Measurements from ENCODE around the gene CD248.
"Not testable (repeated sequence)": the region's sequence is repeated elsewhere in the genome, so short reads cannot be mapped to it uniquely, and the experiment has no call there.

The CD248 gene

GRCh38 chr11:66326261-66327111 lies 9.6 kb upstream of the CD248 start:
- DNase-seq (peak; percentile 51), ATAC-seq (peak; percentile 21)
- no peak overlapping the region for H3K4me3 Mint-ChIP-seq
- no peaks in the 10 kb centered on the region for H3K9me3 Mint-ChIP-seq
- peaks cover 38% of the 10 kb centered on the region for H3K4me1 Mint-ChIP-seq
- no peaks in the 10 kb centered on the region for H3K36me3 Mint-ChIP-seq (ENCODE audit: low read depth)
- H3K27me3 Mint-ChIP-seq = no peaks in the 10 kb centered on the region
- H3K27ac Mint-ChIP-seq = peak overlapping the region; percentile 32

- no peak overlapping the region for H3K4me3 Mint-ChIP-seq
- DNase-seq (no peak), ATAC-seq (no peak)
- H3K27me3 Mint-ChIP-seq = no peaks in the 10 kb centered on the region
- no peak overlapping the region for H3K27ac Mint-ChIP-seq
- peaks cover 38% of the 10 kb centered on the region for H3K4me1 Mint-ChIP-seq
- H3K9me3 Mint-ChIP-seq = no peaks in the 10 kb centered on the region
- H3K36me3 Mint-ChIP-seq (ENCODE audit: low read depth) = no peaks in the 10 kb centered on the region
Measured at GRCh38 chr11:66325263-66325671, 8.4 kb upstream of the CD248 start.

- Mint-ChIP-seq H3K27ac (no peak overlapping the region), H3K9me3 (no peaks in the 10 kb centered on the region), H3K36me3 (ENCODE audit: low read depth) (no peaks in the 10 kb centered on the region), H3K4me1 (peaks cover 41% of the 10 kb centered on the region), H3K27me3 (no peaks in the 10 kb centered on the region), H3K4me3 (no peak overlapping the region)
- no peak for ATAC-seq
- DNase-seq = no peak
Measured at GRCh38 chr11:66324664-66325063, 7.8 kb upstream of the CD248 start.

- H3K36me3 Mint-ChIP-seq (ENCODE audit: low read depth) = no peaks in the 10 kb centered on the region
- H3K4me1 Mint-ChIP-seq = peaks cover 44% of the 10 kb centered on the region
- ATAC-seq = no peak
- no peaks in the 10 kb centered on the region for H3K27me3 Mint-ChIP-seq
- H3K9me3 Mint-ChIP-seq = no peaks in the 10 kb centered on the region
- no peak overlapping the region for H3K4me3 Mint-ChIP-seq
- no peak for DNase-seq
- H3K27ac Mint-ChIP-seq = no peak overlapping the region
Measured at GRCh38 chr11:66323684-66324083, 6.8 kb upstream of the CD248 start.

- ATAC-seq (no peak), DNase-seq (no peak)
- no peaks in the 10 kb centered on the region for H3K27me3 Mint-ChIP-seq
- no peak overlapping the region for H3K27ac Mint-ChIP-seq
- peaks cover 44% of the 10 kb centered on the region for H3K4me1 Mint-ChIP-seq
- no peak overlapping the region for H3K4me3 Mint-ChIP-seq
- no peaks in the 10 kb centered on the region for H3K9me3 Mint-ChIP-seq
- H3K36me3 Mint-ChIP-seq (ENCODE audit: low read depth) = no peaks in the 10 kb centered on the region
Measured at GRCh38 chr11:66322732-66323427, 6.0 kb upstream of the CD248 start.

GRCh38 chr11:66321606-66322005 lies 4.8 kb upstream of the CD248 start:
- no peaks in the 10 kb centered on the region for H3K9me3 Mint-ChIP-seq
- ATAC-seq (no peak), DNase-seq (no peak)
- H3K4me1 Mint-ChIP-seq = peaks cover 42% of the 10 kb centered on the region
- no peak overlapping the region for H3K4me3 Mint-ChIP-seq
- H3K27me3 Mint-ChIP-seq = no peaks in the 10 kb centered on the region
- no peaks in the 10 kb centered on the region for H3K36me3 Mint-ChIP-seq (ENCODE audit: low read depth)
- no peak overlapping the region for H3K27ac Mint-ChIP-seq

- H3K27ac Mint-ChIP-seq; H3K4me3 Mint-ChIP-seq; H3K36me3 Mint-ChIP-seq (ENCODE audit: low read depth); H3K9me3 Mint-ChIP-seq; DNase-seq; H3K27me3 Mint-ChIP-seq; ATAC-seq: not testable (repeated sequence)
- H3K4me1 Mint-ChIP-seq = peaks cover 41% of the 10 kb centered on the region
Measured at GRCh38 chr11:66320748-66321147, 3.9 kb upstream of the CD248 start.

- H3K4me3 Mint-ChIP-seq; H3K9me3 Mint-ChIP-seq; DNase-seq; ATAC-seq; H3K27ac Mint-ChIP-seq; H3K27me3 Mint-ChIP-seq; H3K36me3 Mint-ChIP-seq (ENCODE audit: low read depth): not testable (repeated sequence)
- peaks cover 43% of the 10 kb centered on the region for H3K4me1 Mint-ChIP-seq
Measured at GRCh38 chr11:66320289-66320688, 3.4 kb upstream of the CD248 start.

- ATAC-seq (no peak), DNase-seq (no peak)
- H3K4me3 Mint-ChIP-seq = peak overlapping the region; percentile 74
- H3K27me3 Mint-ChIP-seq = no peaks in the 10 kb centered on the region
- peak overlapping the region; percentile 94 for H3K27ac Mint-ChIP-seq
- peaks cover 1% of the 10 kb centered on the region for H3K36me3 Mint-ChIP-seq (ENCODE audit: low read depth)
- H3K4me1 Mint-ChIP-seq = peaks cover 55% of the 10 kb centered on the region
- no peaks in the 10 kb centered on the region for H3K9me3 Mint-ChIP-seq
Measured at GRCh38 chr11:66318600-66318970, 1.7 kb upstream of the CD248 start.

- Mint-ChIP-seq H3K36me3 (ENCODE audit: low read depth) (peaks cover 1% of the 10 kb centered on the region), H3K9me3 (no peaks in the 10 kb centered on the region), H3K4me1 (peaks cover 58% of the 10 kb centered on the region), H3K4me3 (peak overlapping the region; percentile 74), H3K27ac (peak overlapping the region; percentile 94), H3K27me3 (no peaks in the 10 kb centered on the region)
- ATAC-seq = peak; percentile 59
- DNase-seq = peak; percentile 74
Measured at GRCh38 chr11:66317723-66318599, 1.1 kb upstream of the CD248 start.

- H3K9me3 Mint-ChIP-seq = no peaks in the 10 kb centered on the region
- H3K4me3 Mint-ChIP-seq = peak overlapping the region; percentile 74
- H3K4me1 Mint-ChIP-seq = peaks cover 60% of the 10 kb centered on the region
- DNase-seq (peak; percentile 75), ATAC-seq (peak; percentile 5)
- H3K27me3 Mint-ChIP-seq = no peaks in the 10 kb centered on the region
- peak overlapping the region; percentile 94 for H3K27ac Mint-ChIP-seq
- H3K36me3 Mint-ChIP-seq (ENCODE audit: low read depth) = peaks cover 1% of the 10 kb centered on the region
Measured at GRCh38 chr11:66317322-66317722, 478 bp upstream of the CD248 start.

GRCh38 chr11:66315921-66316811 lies 678 bp downstream of the CD248 start:
- H3K27ac Mint-ChIP-seq = peak overlapping the region; percentile 82
- peak overlapping the region; percentile 78 for H3K4me3 Mint-ChIP-seq
- H3K36me3 Mint-ChIP-seq (ENCODE audit: low read depth) = peaks cover 1% of the 10 kb centered on the region
- peaks cover 68% of the 10 kb centered on the region for H3K4me1 Mint-ChIP-seq
- no peaks in the 10 kb centered on the region for H3K27me3 Mint-ChIP-seq
- no peaks in the 10 kb centered on the region for H3K9me3 Mint-ChIP-seq
- DNase-seq = peak; percentile 48
- no peak for ATAC-seq

GRCh38 chr11:66315498-66315885 lies 1.4 kb downstream of the CD248 start:
- Mint-ChIP-seq H3K4me3 (peak overlapping the region; percentile 78), H3K27me3 (no peaks in the 10 kb centered on the region), H3K9me3 (no peaks in the 10 kb centered on the region), H3K4me1 (peaks cover 68% of the 10 kb centered on the region), H3K27ac (peak overlapping the region; percentile 82), H3K36me3 (ENCODE audit: low read depth) (peaks cover 1% of the 10 kb centered on the region)
- no peak for DNase-seq
- ATAC-seq = no peak
